ENCODE data around the gene DEFB129. TPM values are rescaled to one million over a fixed set of nuclear protein-coding genes. Genes with fewer than 3 reads are reported as not detected.
A peak's percentile ranks its signal among the peaks of the same experiment; 100 is the strongest.

Gene DEFB129
- total and polyA plus RNA-seq, 10 of the 15 experiments (the other 5 are each of a cell fraction or from before 2014, with no cell fraction given), result not detected

- TF ChIP-seq ETV6 (conservative IDR thresholded peaks at IDR 0.05 in 1 of 2, IDR thresholded peaks at IDR 0.05 in 1 of 2; ENCODE audit: borderline replicate concordance in 1 of 2, low read depth in 1 of 2), result no peak
- no peak for TF ChIP-seq SMAD1 (IDR thresholded peaks at IDR 0.05; ENCODE audit: low read depth, partially characterized antibody)
- TF ChIP-seq ZNF274 (IDR thresholded peaks at IDR 0.05; ENCODE audit: insufficient read depth, insufficient read length), result no peak
- TF ChIP-seq BMI1 (IDR thresholded peaks at IDR 0.05; ENCODE audit: borderline replicate concordance), result no peak
- no peak for TF ChIP-seq ZNF24 (IDR thresholded peaks at IDR 0.05)
- TF ChIP-seq STAT3 (IDR thresholded peaks at IDR 0.05; ENCODE audit: low read depth, low read length), result no peak
- TF ChIP-seq HDAC6 (IDR thresholded peaks at IDR 0.05; ENCODE audit: unreplicated experiment), result no peak
- no peak for TF ChIP-seq SIX5 (IDR thresholded peaks at IDR 0.05; ENCODE audit: low read depth, low read length, severe bottlenecking)
- TF ChIP-seq FOS (IDR thresholded peaks at IDR 0.05; ENCODE audit: borderline replicate concordance, extremely low read depth, insufficient read length), result no peak
- no peak for TF ChIP-seq MEF2A (IDR thresholded peaks at IDR 0.05; ENCODE audit: insufficient read depth, low read depth, low read length)
- no peak for TF ChIP-seq MTA2 (IDR thresholded peaks at IDR 0.05; ENCODE audit: low read depth)
- no peak for TF ChIP-seq MEF2B (IDR thresholded peaks at IDR 0.05; ENCODE audit: partially characterized antibody, poor library complexity, severe bottlenecking)
- TF ChIP-seq ESRRA (IDR thresholded peaks at IDR 0.05; ENCODE audit: low read length), result no peak
- no peak for TF ChIP-seq NR2C2 (IDR thresholded peaks at IDR 0.05; ENCODE audit: borderline replicate concordance, control insufficient read depth, insufficient read length, low read depth)
- no peak for TF ChIP-seq RELA (IDR thresholded peaks at IDR 0.05; ENCODE audit: borderline replicate concordance, partially characterized antibody)
- no peak for TF ChIP-seq SREBF1 (IDR thresholded peaks at IDR 0.05; ENCODE audit: low read length)
- 0 out of 2 replicates have a peak, but pooled peaks have one; percentile 50 for TF ChIP-seq WRNIP1 (IDR thresholded peaks at IDR 0.05; ENCODE audit: borderline replicate concordance, low read depth, low read length)
- no peak for TF ChIP-seq TCF7 (IDR thresholded peaks at IDR 0.05; ENCODE audit: borderline replicate concordance)
- TF ChIP-seq, protein P1, sequence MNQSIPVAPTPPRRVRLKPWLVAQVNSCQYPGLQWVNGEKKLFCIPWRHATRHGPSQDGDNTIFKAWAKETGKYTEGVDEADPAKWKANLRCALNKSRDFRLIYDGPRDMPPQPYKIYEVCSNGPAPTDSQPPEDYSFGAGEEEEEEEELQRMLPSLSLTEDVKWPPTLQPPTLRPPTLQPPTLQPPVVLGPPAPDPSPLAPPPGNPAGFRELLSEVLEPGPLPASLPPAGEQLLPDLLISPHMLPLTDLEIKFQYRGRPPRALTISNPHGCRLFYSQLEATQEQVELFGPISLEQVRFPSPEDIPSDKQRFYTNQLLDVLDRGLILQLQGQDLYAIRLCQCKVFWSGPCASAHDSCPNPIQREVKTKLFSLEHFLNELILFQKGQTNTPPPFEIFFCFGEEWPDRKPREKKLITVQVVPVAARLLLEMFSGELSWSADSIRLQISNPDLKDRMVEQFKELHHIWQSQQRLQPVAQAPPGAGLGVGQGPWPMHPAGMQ (IDR thresholded peaks at IDR 0.05; ENCODE audit: borderline replicate concordance), result no peak
- TF ChIP-seq RB1 (IDR thresholded peaks at IDR 0.05; ENCODE audit: borderline replicate concordance), result peak; percentile 75; the same call in 1 of the 2 replicates
- TF ChIP-seq E2F4 (IDR thresholded peaks at IDR 0.05; ENCODE audit: low read depth, low read length), result no peak; the same call in 1 of the 2 replicates
- TF ChIP-seq, protein P2, sequence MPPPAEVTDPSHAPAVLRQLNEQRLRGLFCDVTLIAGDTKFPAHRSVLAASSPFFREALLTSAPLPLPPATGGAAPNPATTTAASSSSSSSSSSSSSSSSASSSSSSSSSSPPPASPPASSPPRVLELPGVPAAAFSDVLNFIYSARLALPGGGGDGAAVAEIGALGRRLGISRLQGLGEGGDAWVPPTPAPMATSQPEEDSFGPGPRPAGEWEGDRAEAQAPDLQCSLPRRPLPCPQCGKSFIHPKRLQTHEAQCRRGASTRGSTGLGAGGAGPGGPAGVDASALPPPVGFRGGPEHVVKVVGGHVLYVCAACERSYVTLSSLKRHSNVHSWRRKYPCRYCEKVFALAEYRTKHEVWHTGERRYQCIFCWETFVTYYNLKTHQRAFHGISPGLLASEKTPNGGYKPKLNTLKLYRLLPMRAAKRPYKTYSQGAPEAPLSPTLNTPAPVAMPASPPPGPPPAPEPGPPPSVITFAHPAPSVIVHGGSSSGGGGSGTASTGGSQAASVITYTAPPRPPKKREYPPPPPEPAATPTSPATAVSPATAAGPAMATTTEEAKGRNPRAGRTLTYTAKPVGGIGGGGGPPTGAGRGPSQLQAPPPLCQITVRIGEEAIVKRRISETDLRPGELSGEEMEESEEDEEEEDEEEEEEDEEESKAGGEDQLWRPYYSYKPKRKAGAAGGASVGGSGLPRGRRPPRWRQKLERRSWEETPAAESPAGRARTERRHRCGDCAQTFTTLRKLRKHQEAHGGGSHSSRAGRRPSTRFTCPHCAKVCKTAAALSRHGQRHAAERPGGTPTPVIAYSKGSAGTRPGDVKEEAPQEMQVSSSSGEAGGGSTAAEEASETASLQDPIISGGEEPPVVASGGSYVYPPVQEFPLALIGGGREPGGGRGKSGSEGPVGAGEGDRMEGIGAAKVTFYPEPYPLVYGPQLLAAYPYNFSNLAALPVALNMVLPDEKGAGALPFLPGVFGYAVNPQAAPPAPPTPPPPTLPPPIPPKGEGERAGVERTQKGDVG (CRISPR knock-in tag; IDR thresholded peaks at IDR 0.05), result no peak
- TF ChIP-seq NFXL1 (IDR thresholded peaks at IDR 0.05; ENCODE audit: borderline replicate concordance), result no peak
- peak; percentile 50; the same call in 1 of the 2 replicates for TF ChIP-seq NR2F1 (conservative IDR thresholded peaks at IDR 0.05)
- no peak for TF ChIP-seq POLR2AphosphoS2 (IDR thresholded peaks at IDR 0.05; ENCODE audit: low read depth, low read length)
Observed at GRCh38 chr20:266596-267562, 39.8 kb downstream of the DEFB129 start (continued).

All from GM12878 (cell line).